Measurements from ENCODE around the gene STK40.

DNA sequence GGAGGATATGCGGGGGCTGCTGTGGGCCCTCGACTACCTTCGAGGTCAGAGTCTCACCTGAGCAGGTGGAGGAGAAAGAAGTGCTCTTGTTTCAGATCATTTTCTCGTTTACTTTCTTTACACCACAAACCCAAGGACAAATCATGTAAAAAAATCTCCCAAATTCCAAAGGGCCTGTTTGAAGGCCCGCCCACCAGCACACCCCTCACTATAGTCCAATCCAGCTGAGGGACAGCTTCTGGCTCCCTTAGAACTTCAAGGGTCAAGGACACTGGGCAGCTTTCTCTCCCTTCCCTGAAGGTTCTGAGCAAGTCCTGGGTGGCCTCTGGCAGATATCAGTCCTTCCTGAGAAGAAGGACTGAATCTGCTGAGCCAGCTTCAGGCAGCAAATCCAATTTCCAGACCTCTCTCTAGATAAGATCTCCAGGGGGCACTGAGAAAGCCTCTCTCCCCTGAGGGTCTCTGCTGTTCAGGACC, 5.5 kb downstream of the STK40 start:
- TF ChIP-seq, protein P1, sequence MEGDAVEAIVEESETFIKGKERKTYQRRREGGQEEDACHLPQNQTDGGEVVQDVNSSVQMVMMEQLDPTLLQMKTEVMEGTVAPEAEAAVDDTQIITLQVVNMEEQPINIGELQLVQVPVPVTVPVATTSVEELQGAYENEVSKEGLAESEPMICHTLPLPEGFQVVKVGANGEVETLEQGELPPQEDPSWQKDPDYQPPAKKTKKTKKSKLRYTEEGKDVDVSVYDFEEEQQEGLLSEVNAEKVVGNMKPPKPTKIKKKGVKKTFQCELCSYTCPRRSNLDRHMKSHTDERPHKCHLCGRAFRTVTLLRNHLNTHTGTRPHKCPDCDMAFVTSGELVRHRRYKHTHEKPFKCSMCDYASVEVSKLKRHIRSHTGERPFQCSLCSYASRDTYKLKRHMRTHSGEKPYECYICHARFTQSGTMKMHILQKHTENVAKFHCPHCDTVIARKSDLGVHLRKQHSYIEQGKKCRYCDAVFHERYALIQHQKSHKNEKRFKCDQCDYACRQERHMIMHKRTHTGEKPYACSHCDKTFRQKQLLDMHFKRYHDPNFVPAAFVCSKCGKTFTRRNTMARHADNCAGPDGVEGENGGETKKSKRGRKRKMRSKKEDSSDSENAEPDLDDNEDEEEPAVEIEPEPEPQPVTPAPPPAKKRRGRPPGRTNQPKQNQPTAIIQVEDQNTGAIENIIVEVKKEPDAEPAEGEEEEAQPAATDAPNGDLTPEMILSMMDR (conservative IDR thresholded peaks at IDR 0.05; ENCODE audit: low read depth, low read length): no peak
- TF ChIP-seq EZH2phosphoT487 (IDR thresholded peaks at IDR 0.05; ENCODE audit: borderline replicate concordance, low read length) (no peak), EZH2 (IDR thresholded peaks at IDR 0.05; ENCODE audit: low read length, unreplicated experiment) (no peak)

Data from PC-3 (cell line).